Suprapubic skin (tissue), 4 donors: ENCODE data around the gene FARS2. TPM values are rescaled to one million over a fixed set of nuclear protein-coding genes. Genes with fewer than 3 reads are reported as not detected.

ENCODE experiments used
- DNase-seq, 2 donors: peaks; one replicate each; pipeline ENCODE4 v3.0.0-alpha.2; 2019; ENCODE audit warnings: low spot score in 2 of 2
- H3K27ac ChIP-seq: fragments of 200-600 bp; sonication (generic); one replicate; pipeline ENCODE4 v1.5.1; 2019
- H3K27me3 ChIP-seq: fragments of 200-600 bp; sonication (generic); one replicate; pipeline ENCODE4 v1.5.1; 2019
- H3K36me3 ChIP-seq: fragments of 200-600 bp; sonication (generic); one replicate; pipeline ENCODE4 v1.5.1; 2019
- H3K4me1 ChIP-seq: fragments of 200-600 bp; sonication (generic); one replicate; pipeline ENCODE4 v1.5.1; 2019
- H3K4me3 ChIP-seq: fragments of 200-600 bp; sonication (generic); one replicate; pipeline ENCODE4 v1.5.1; 2019; ENCODE audit warnings: mild to moderate bottlenecking
- H3K9me3 ChIP-seq: fragments of 200-600 bp; sonication (generic); one replicate; pipeline ENCODE4 v1.5.1; 2019
- CTCF ChIP-seq, 2 donors: fragments of 200-600 bp in 1 of 2; fragments of 450-650 bp in 1 of 2; sonication (generic) in 1 of 2; IDR thresholded peaks; one replicate each; pipeline ENCODE4 v1.5.1; 2016 to 2019; ENCODE audit warnings: antibody characterized with exemption in 2 of 2, mild to moderate bottlenecking in 1 of 2, moderate library complexity in 1 of 2
- EP300 ChIP-seq: sonication (generic); formaldehyde crosslinking; IDR thresholded peaks from one replicate; pipeline ENCODE4 v1.6.1; 2017; ENCODE audit warnings: antibody characterized with exemption
- POLR2A ChIP-seq, 2 donors: fragments of 450-650 bp; IDR thresholded peaks; one replicate each; pipeline ENCODE4 v1.6.1; 2017; ENCODE audit warnings: antibody characterized with exemption in 2 of 2, mild to moderate bottlenecking in 2 of 2, moderate library complexity in 2 of 2
- POLR2AphosphoS5 ChIP-seq, 3 donors: sonication (generic); formaldehyde crosslinking; IDR thresholded peaks; one replicate each; pipeline ENCODE4 v1.6.1; 2017; ENCODE audit warnings: antibody characterized with exemption in 3 of 3
- WGBS: methylation state at CpG from one replicate; pipeline ENCODE4 v1.1.5; 2018; 5-methylcytosine and 5-hydroxymethylcytosine counted together
- total RNA-seq, 4 donors: library from RNA; depleted of rRNA; stranded (reverse); fragments of >200 nt; gene quantifications; one replicate each; pipeline ENCODE4 v1.1.0, GENCODE V29; 2016

The FARS2 gene
- total RNA-seq, 4 donors from 2014 or later, result 15.0 to 22.4 (median 20.1) TPM

GRCh38 chr6:5637714-5638113, 376.4 kb downstream of the FARS2 start:
- 89% methylated on average over 5 of the region's 5 CpGs for WGBS
- Histone ChIP-seq H3K4me3 (no peak overlapping the region), H3K27me3 (no peaks in the 10 kb centered on the region), H3K36me3 (peaks cover 4% of the 10 kb centered on the region), H3K9me3 (peaks cover 15% of the 10 kb centered on the region), H3K27ac (no peak overlapping the region), H3K4me1 (no peaks in the 10 kb centered on the region)
- DNase-seq, result no peak
- TF ChIP-seq POLR2AphosphoS5 (IDR thresholded peaks at IDR 0.05) (no peak), CTCF (IDR thresholded peaks at IDR 0.05) (no peak), EP300 (no peak), POLR2A (IDR thresholded peaks at IDR 0.05) (no peak)

GRCh38 chr6:5638666-5639065, 377.4 kb downstream of the FARS2 start:
- H3K27me3 ChIP-seq, result no peaks in the 10 kb centered on the region
- H3K36me3 ChIP-seq, result peaks cover 4% of the 10 kb centered on the region
- TF ChIP-seq CTCF (IDR thresholded peaks at IDR 0.05) (no peak), POLR2A (IDR thresholded peaks at IDR 0.05) (no peak), POLR2AphosphoS5 (IDR thresholded peaks at IDR 0.05) (no peak), EP300 (no peak)
- no peak overlapping the region for H3K4me3 ChIP-seq
- DNase-seq, result no peak
- no peaks in the 10 kb centered on the region for H3K4me1 ChIP-seq
- H3K27ac ChIP-seq, result no peak overlapping the region
- 92% methylated on average over 1 of the region's 8 CpGs for WGBS
- peaks cover 15% of the 10 kb centered on the region for H3K9me3 ChIP-seq

GRCh38 chr6:5639193-5639592, 377.9 kb downstream of the FARS2 start:
- no peaks in the 10 kb centered on the region for H3K27me3 ChIP-seq
- WGBS, result 91% methylated on average over 2 of the region's 2 CpGs
- H3K36me3 ChIP-seq, result peaks cover 4% of the 10 kb centered on the region
- peaks cover 15% of the 10 kb centered on the region for H3K9me3 ChIP-seq
- no peak overlapping the region for H3K27ac ChIP-seq
- no peak for DNase-seq
- no peaks in the 10 kb centered on the region for H3K4me1 ChIP-seq
- TF ChIP-seq CTCF (IDR thresholded peaks at IDR 0.05), result no peak
- no peak for TF ChIP-seq POLR2AphosphoS5 (IDR thresholded peaks at IDR 0.05)
- no peak for TF ChIP-seq EP300
- no peak for TF ChIP-seq POLR2A (IDR thresholded peaks at IDR 0.05)
- H3K4me3 ChIP-seq, result no peak overlapping the region

- Histone ChIP-seq H3K4me1 (no peaks in the 10 kb centered on the region), H3K9me3 (peaks cover 15% of the 10 kb centered on the region), H3K27ac (no peak overlapping the region), H3K36me3 (peaks cover 4% of the 10 kb centered on the region), H3K4me3 (no peak overlapping the region), H3K27me3 (no peaks in the 10 kb centered on the region)
- 87% methylated on average over 4 of the region's 4 CpGs for WGBS
- DNase-seq, result no peak
- TF ChIP-seq POLR2AphosphoS5 (IDR thresholded peaks at IDR 0.05) (no peak), CTCF (IDR thresholded peaks at IDR 0.05) (no peak), POLR2A (IDR thresholded peaks at IDR 0.05) (no peak), EP300 (no peak)
These were observed 379.3 kb downstream of the FARS2 start for GRCh38 chr6:5640614-5641013.

- 83% methylated on average over 4 of the region's 4 CpGs for WGBS
- TF ChIP-seq POLR2AphosphoS5 (IDR thresholded peaks at IDR 0.05) (no peak), CTCF (IDR thresholded peaks at IDR 0.05) (no peak)
These were observed 383.3 kb downstream of the FARS2 start for GRCh38 chr6:5644523-5645185.

More at GRCh38 chr6:5644523-5645185, 383.3 kb downstream of the FARS2 start:
- no peaks in the 10 kb centered on the region for H3K27me3 ChIP-seq
- peaks cover 14% of the 10 kb centered on the region for H3K9me3 ChIP-seq
- no peak overlapping the region for H3K27ac ChIP-seq
- H3K4me3 ChIP-seq, result no peak overlapping the region
- no peak for DNase-seq
- peaks cover 4% of the 10 kb centered on the region for H3K36me3 ChIP-seq
- no peaks in the 10 kb centered on the region for H3K4me1 ChIP-seq
